NOMO-1 treated with DMSO at 0.1 percent for 48 hours (cell line): ENCODE results near the gene IRF2.
A peak's percentile ranks its signal among the peaks of the same experiment; 100 is the strongest.
"Not testable (repeated sequence)": the region's sequence is repeated elsewhere in the genome, so short reads cannot be mapped to it uniquely, and the experiment has no call there.

Experiments used
- DNase-seq: peaks from one replicate; lab custom pipeline; 2025; ENCODE audit not compliant: unreplicated experiment; lab: John Stamatoyannopoulos, UW

Gene IRF2

DNA sequence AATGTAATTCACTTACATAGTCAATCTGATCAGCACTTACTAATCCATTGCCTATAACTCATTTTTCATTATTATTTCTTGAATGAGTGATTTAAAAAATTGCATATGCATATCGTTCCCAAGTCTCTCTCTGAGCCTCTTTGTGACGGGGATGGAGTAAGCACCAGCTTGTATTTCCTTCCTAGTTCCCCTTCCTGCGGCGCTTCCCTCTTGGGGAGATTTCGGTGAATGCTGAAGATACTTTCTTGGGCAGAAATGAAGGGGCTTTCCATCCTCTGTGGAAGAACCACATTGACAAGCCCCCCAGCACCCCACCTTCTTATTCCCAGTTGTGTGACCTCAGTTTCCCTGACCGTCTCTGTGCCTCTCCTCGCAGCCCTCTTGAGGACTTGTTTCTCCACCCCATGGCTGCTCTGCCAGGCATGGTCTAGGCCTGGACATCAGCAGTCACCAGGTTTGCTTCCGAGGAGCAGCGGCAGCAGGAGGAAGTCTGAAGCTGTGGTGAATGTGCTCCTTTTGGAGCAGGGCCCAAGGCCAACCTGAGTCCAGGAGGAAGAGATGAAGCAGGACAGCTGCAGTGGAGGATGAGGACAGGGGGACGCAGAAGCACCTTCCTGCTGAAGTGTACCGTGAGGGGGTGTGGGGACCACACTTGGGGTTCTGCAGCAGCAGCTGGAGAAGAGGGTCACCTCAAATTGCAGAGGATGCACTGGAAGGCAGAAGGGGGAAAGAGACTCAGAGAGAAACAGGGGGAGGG is 124.9 kb downstream of the IRF2 start:
- peak; percentile 14 for DNase-seq

DNA sequence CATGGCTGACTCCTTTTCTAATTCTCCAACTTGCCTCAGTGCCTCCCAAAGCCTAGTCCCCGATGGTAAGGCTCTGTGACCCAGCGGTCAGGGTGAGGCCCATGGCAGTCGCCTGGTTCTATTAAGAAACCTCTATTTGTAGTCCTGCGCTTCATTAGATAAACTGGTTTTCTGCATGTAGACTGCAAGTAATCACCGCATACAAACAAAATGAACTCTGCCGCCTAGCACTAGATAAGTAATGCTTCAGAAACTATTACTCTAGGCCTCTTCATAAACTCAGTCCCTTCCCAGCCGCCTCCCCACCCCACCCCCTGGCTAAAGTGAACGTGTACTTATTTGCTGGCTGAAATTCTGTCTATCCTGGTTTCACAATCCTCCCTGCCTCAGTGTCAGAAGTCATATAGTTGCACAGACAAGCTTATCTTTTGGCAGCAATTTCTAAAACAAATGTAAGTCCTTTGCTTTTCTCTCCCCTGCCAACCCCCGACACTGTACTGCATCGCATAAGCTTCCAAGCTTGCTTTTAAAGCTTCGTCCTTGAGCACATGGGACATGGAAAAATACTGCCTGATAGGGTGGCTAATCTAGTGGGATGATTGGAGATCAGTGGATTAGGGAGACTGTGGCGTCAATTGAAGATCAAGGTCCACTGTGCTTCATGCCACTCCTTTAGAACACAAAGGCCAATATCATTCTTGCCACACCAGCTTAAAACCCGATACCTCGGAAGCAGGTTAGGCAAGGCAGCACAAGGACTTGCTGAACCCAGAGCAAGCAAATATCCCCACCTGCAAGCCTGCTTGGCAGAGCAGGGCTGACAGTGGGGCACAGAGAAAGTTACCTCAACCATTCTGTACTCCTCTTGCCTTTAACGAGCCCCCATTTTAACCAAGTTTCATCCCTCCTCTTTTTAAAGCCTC is 125.8 kb downstream of the IRF2 start:
- no peak for DNase-seq

DNA sequence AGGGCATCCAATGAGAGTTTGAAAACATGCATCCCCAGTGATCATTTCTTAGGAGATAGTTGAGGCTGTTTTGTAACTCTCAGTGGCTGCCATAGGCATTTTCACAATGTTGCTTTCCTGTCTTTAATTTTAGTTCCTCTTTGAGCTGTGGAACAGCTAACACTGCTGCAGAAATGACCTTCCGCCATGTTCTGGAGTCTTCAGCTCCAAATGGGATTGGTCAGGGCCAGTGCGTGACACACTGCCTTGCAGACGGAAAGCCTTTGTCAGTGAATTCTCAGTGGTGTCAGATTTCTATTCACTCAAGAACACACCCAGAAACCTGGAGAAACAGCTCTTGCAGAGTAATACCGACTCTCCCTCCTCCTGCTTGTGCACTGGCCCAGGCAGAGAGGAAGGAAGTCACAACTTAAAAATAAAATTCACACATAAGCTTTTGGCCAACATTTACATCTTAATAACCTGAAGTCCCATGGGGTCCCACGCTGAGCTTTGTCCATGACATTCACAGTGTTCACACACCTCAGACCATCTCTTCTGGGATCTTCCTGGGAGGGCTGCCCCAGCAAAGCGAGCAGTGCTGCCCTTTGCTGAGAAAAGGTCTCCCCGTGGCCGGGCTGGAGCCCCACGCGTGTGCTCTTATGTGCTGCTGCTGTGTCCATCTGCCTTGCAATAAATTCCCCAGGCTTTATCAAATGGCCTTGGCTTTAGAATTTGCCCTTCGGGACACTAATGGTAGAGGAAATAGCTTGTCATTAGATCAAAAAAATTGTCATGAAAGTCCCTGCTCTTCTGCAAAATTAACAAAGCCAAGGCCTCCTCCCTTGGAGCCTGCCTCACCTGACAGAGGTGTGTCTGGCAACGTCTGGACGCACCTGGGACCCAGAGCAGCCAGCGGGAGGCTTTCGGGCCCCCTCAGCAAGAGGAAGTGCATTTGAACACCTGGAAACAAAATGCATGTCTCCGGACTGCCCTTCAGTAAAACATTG is 126.8 kb downstream of the IRF2 start:
- DNase-seq = peak; percentile 95

DNA sequence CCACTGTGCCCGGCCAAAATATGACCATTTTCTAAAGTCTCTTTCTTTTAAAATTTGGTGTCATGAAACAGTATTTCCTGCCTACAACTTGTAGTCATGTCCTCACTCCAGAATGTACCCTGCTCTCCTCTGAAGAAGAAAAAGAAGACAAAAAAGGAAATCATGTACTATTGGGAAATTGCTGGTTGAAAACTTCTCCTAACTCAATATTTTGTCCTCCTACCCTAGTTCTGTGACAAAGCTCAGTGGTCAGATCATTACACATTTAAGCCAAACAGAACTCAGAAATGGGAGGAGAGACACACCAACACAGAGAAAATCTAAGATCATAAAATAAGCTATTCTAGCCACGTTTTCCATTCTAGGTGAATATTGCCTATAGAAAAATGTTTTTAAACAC is 127.7 kb downstream of the IRF2 start:
- DNase-seq = peak; percentile 54

DNA sequence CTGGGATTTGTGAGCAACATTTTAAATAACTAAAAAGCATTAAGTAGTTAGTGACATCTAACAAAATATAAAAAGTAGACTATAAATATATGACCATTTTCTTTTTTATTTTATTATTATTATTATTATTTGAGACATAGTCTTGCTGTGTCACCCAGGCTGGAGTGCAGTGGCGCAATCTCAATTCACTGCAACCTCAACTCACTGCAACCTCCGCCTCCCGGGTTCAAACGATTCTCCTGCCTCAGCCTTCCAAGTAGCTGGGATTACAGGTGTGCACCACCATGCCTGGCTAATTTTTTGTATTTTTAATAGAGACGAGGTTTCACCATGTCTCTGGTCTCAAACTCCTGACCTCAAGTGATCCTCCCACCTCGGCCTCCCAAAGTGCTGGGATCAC is 128.1 kb downstream of the IRF2 start:
- DNase-seq = not testable (repeated sequence)

DNA sequence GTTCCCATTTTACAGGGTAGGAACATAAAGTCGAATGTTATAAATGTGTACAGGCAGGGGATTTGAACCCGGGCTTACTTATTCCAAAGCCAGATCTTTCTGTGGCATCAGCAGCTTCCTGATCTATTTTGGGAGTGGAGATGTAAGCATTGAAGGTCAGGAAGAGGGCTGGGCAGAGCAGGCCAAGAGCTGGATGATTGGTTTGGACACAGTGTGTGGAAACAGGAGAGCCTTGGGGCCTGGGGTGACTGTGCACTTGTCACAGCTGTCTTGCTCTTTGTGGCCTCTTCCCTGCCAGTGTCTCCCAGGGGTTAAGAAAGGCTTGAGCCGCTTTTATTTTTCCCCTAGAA is 128.8 kb downstream of the IRF2 start:
- DNase-seq = peak; percentile 8

DNA sequence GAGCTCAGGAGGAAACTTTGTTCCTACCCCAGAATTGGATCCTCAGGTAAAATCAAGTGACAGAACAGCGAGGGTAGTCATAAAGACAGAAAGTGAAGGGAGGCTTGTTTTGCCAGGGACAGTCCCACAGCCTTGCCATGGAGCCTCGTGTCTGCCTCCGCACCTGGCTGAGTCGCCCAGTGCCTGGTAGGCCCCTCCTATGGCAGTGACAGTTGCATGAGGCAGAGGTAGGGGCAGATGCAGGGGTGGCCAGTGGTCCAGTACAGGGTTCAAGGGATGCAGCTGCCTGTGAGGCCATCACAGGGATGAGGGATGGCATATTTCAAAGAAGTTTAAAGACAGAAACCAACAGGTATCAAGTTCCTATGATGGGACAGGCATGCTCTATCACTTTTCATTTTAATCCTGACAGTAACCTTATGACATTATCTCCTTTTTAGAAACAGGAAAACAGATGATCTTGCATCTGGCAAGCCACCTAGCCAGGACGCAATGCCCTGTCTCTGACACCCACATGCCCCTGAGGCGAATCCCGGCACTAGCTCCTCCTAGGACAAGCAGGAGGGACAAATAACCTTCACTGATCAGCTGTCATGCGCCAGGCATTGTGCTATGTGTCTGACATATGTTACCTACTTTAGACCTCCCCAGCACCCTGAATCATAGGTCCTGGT is 129.3 kb downstream of the IRF2 start:
- DNase-seq = no peak

DNA sequence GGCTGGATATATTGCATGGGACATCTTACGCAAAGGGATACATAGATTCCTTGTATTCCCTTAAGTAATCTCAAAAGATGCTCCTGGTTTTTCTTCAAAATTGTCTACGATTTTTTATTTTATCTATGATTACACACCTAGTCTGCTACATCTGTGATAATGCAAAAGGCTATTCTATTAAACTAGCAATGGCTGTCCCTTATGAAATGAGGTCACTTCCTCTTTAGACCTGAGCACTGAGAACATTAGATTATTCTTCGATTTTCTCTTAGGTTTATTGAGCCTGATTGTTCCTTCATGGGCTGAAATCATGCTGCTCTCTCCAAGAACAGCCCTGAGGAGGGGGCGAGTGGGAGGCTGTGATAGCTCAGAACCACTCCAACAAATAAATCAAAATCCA is 129.9 kb downstream of the IRF2 start:
- peak; percentile 6 for DNase-seq

DNA sequence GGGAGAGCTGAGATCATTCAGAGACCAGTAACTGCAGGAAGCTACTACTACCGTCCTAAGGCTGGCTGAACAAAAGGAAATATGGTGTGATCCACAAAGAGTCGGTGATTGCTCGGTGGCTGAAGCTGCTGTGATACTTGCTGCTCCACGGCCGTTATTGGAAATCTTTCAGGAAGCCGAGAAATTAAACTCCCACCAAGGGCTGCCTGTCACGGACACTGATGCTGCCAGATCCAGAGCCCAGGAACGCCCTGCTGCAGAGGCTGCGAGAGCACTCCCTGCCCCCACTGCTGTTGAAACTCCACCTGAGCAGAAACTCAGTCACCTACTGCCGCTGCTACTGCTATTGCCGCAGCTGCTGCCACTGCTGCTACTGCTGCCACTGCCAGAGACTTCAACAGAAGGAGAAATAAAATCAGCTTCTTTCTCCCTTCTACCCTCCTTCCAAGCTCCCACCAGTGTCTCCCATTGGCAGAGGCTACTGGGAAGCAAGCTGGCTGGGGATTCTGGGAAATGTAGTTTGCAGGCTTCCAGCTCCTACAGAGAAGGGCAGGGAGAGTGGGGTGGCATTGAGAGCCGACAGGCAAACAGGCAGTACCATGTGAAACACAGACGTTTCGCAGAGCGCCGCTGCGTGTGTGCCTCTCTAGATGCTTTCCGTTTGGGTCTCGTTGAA is 130.7 kb downstream of the IRF2 start:
- DNase-seq = peak; percentile 32

DNA sequence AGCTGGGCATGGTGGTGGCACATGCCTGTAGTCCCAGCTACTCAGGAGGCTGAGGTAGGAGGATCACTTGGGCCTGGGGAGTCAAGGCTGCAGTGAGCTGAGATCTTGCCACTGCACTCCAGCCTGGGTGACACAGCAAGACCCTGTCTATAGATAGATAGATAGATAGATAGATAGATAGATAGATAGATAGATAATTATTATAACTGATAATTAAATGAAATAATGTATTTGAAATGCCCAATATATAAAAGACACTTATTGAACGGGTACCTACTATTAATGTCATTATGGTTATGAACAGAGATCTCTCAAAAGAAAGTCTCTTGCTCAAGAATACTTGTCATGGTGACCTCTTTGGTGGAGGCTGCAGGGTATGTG is 131.5 kb downstream of the IRF2 start:
- DNase-seq = not testable (repeated sequence)

DNA sequence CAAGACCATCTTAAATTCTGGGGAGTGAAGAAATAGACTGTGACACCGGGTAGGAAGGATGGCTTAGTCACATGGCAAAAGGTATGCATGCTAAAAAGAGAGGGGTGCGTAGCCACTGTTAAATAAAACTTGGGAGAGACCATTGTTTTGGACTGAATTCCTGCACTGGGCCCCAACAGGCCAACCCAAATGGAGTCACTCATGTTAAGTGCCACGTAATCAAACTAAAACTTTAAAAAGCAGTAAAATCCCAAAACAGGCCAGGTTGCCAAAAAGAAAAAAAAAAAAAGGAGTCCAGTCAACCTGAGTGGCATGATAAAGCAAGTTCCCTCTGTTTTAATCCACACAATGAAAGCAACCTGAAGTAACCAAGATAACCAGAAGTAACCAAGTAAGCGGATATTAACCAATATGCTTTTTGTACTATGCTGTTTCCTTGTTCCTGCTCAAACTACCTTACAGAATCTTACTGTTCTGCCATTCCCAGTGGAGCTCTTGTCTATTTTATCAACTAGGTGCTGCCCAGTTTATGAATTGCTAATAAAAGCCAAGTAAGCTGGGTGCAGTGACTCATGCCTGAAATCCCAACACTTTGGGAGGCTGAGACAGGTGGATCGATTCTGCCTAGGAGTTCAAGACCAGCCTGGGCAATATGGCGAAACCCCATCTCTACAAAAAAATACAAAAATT is 132.0 kb downstream of the IRF2 start:
- no peak for DNase-seq

DNA sequence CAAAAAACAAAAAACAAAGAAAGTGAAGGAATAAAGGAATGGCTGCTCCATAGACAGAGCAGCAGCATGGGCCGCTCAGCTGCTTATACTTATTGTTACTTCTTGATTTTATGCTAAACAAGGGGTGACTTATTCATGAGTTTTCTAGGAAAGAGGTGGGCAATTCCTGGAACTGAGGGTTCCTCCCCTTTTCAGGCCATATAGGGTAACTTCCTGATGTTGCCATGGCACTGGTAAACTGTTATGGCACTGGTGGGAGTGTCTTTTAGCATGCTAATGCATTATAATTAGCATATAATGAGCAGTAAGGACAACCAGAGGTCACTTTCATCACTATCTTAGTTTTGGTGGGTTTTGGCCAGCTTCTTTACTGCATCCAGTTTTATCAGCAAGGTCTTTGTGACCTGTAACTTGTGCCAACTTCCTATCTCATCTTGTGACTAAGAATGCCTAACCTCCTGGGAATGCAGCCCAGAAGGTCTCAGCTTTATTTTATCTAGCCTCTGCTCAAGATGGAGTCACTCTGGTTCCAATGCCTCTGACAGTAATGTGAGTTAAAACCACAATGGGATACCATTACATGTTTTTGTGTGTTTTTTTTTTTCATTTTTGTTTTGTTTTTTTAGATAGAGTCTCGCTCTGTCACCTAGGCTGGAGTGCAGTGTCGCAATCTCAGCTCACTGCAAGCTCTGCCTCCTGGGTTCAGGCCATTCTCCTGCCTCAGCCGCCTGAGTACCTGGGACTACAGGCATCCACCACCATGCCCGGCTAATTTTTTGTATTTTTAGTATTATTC is 134.8 kb downstream of the IRF2 start:
- not testable (repeated sequence) for DNase-seq

DNA sequence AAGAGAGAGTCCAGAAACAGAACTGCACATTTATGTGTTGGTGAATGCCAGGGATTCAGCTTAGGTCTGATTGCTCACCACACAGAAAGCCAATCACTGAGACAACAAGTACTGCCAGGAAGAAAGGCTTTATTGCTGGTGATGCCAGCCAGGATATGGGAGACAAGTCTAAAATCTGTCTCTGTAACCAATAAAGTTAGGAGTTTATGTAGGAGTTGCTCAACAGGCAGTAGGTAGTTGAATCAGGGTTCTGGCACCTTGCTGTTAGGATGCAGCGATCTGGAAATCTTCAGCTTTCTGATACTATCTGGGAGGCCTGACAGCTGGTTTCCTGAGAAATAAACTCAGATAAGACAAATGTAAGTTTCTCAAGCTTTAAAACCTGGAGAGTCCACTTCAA is 136.4 kb downstream of the IRF2 start:
- no peak for DNase-seq
